ENCODE results near the gene MRPL43. TPM values are rescaled to one million over a fixed set of nuclear protein-coding genes. Genes with fewer than 3 reads are reported as not detected.

Gene MRPL43
- total RNA-seq, 4 donors from 2014 or later: 54.2 to 89.1 (median 62.7) TPM

DNA sequence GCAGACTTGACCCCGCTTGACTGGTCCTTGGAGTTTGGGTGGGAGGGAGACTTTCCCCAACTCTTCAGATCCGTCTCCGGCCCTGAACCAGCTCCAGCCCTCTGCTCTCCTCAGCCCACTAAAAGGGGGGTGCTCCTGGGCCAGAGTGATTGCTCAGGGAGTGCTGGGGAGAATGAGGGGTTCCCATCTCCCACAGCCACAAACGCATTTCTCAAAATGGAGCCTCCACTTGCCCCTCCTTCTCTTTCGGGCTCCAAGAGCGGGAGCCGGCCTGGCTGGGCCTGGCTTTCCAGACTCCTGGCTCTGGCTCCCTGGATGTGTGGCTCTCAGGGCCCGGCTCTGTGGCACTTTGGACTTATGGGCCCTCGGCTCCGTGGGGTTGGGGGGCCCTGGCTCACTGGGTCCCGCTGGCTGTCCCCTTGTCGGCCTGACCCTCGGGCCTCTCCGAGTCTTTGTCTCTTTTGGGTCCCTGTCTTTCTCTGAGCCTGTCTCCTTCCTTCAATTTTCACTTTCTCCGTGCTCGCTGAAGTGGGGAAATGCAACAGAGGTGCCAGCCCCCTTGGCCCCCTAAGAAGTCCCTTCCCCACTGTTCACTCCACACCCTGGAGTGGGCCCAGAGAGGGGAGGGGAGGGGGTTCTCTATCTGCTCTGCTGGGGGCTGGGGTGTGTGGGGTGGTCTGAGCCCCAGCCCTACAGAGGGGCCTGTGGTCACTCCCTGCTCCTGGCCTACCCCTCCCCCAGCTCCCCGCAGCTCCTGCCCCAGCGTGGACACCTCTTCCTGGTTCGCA lies 13.0 kb upstream of the MRPL43 start:
- TF ChIP-seq, protein P1, sequence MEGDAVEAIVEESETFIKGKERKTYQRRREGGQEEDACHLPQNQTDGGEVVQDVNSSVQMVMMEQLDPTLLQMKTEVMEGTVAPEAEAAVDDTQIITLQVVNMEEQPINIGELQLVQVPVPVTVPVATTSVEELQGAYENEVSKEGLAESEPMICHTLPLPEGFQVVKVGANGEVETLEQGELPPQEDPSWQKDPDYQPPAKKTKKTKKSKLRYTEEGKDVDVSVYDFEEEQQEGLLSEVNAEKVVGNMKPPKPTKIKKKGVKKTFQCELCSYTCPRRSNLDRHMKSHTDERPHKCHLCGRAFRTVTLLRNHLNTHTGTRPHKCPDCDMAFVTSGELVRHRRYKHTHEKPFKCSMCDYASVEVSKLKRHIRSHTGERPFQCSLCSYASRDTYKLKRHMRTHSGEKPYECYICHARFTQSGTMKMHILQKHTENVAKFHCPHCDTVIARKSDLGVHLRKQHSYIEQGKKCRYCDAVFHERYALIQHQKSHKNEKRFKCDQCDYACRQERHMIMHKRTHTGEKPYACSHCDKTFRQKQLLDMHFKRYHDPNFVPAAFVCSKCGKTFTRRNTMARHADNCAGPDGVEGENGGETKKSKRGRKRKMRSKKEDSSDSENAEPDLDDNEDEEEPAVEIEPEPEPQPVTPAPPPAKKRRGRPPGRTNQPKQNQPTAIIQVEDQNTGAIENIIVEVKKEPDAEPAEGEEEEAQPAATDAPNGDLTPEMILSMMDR (IDR thresholded peaks at IDR 0.05): no peak
- no peak for TF ChIP-seq EP300 (IDR thresholded peaks at IDR 0.05)
- no peak for TF ChIP-seq POLR2AphosphoS5 (IDR thresholded peaks at IDR 0.05)
- TF ChIP-seq POLR2A (IDR thresholded peaks at IDR 0.05): no peak
- 6% methylated on average over 14 of the region's 19 CpGs for WGBS
- Histone ChIP-seq H3K9me3 (no peaks in the 10 kb centered on the region), H3K27me3 (no peaks in the 10 kb centered on the region), H3K36me3 (peaks cover 25% of the 10 kb centered on the region), H3K4me1 (peaks cover 60% of the 10 kb centered on the region), H3K27ac (peak overlapping the region; percentile 98), H3K4me3 (peak overlapping the region; percentile 81)
- DNase-seq (ENCODE audit: low spot score in 2 of 2): no peak

DNA sequence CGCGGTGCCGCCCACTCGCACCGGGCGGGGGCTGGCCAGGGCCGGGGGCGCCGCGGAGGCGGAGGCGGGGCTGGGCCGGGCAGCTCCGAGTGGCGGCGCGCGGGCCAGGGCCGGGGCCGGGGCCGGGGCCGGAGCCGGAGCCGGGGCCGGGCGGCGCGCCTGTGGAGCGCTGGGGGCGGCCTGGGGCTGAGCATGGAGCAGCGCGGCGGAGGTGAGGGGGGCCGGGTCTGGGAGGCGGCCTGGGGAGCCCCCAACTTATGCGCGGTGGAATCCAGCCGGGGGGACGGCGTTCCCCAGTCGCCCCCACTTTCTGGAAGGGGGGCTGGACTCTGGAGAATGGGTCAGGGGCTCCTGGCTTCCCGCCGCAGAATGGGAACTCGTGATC lies 12.4 kb upstream of the MRPL43 start, which contains the start of gene LZTS2:
LZTS2 (plus strand) TSS at position 67 of the 385 bp plus-strand sequence. CDS start 2,731 bp downstream, outside the sequence.
- Histone ChIP-seq H3K27me3 (no peaks in the 10 kb centered on the region), H3K36me3 (peaks cover 21% of the 10 kb centered on the region), H3K4me3 (peak within 1 kb of the TSS; percentile 81), H3K4me1 (peaks cover 60% of the 10 kb centered on the region), H3K9me3 (no peaks in the 10 kb centered on the region), H3K27ac (peak within 1 kb of the TSS; percentile 98)
- TF ChIP-seq POLR2A (IDR thresholded peaks at IDR 0.05): no peak
- TF ChIP-seq, protein P1 (IDR thresholded peaks at IDR 0.05): no peak
- TF ChIP-seq POLR2AphosphoS5 (IDR thresholded peaks at IDR 0.05): no peak
- no peak for TF ChIP-seq EP300 (IDR thresholded peaks at IDR 0.05)
- no peak for DNase-seq (ENCODE audit: low spot score in 2 of 2)
- WGBS: no CpG with 5 or more reads among the region's 44 CpGs

DNA sequence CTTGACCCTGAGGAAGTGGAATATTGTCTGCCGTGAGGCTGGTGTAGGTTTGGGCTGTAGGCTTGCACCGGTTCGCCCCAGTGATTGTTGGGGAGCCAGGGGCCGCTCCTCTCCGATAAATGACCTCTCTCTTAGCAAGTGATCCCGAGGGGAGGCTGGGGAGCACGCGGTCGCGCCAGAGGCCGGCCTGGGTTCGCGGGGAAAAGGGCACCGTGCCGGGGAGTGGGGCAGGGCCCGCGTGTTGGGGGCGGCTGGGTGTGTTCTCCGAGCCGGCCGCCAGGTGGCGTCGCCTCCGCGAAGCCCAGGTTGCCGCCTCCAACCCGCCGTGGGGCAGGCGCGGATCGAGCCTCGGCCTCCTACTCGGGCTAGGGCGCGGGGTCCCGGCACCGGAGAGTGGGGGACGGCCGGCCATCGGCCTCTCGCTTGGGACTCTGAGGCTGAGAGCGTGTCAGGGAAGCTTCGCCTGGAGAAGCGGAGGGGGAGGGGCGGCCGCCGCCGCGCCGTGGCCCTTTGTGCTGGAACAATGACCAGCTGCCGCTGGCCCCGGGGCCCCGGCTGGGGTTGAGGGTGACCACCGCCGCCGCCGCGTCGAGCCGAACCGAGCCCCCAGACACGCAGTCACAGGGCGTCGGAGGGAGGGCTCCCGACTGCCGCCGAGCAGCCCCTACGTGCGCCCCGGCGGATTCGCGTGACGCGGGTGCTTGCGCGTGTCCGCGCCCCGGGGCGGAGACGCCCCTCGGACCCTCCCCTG lies 11.9 kb upstream of the MRPL43 start:
- whole genome bisulfite sequencing: 1% methylated on average over 18 of the region's 83 CpGs
- peak overlapping the region; percentile 81 for H3K4me3 ChIP-seq
- no peaks in the 10 kb centered on the region for H3K9me3 ChIP-seq
- H3K4me1 ChIP-seq: peaks cover 60% of the 10 kb centered on the region
- peak; percentile 89 to 92 for DNase-seq (ENCODE audit: low spot score in 2 of 2)
- H3K36me3 ChIP-seq: peaks cover 19% of the 10 kb centered on the region
- TF ChIP-seq POLR2A (IDR thresholded peaks at IDR 0.05): peak; percentile 54 to 86
- no peak for TF ChIP-seq POLR2AphosphoS5 (IDR thresholded peaks at IDR 0.05)
- no peak for TF ChIP-seq EP300 (IDR thresholded peaks at IDR 0.05)
- TF ChIP-seq, protein P1 (IDR thresholded peaks at IDR 0.05): peak; percentile 95 to 98
- no peaks in the 10 kb centered on the region for H3K27me3 ChIP-seq
- peak overlapping the region; percentile 98 for H3K27ac ChIP-seq

DNA sequence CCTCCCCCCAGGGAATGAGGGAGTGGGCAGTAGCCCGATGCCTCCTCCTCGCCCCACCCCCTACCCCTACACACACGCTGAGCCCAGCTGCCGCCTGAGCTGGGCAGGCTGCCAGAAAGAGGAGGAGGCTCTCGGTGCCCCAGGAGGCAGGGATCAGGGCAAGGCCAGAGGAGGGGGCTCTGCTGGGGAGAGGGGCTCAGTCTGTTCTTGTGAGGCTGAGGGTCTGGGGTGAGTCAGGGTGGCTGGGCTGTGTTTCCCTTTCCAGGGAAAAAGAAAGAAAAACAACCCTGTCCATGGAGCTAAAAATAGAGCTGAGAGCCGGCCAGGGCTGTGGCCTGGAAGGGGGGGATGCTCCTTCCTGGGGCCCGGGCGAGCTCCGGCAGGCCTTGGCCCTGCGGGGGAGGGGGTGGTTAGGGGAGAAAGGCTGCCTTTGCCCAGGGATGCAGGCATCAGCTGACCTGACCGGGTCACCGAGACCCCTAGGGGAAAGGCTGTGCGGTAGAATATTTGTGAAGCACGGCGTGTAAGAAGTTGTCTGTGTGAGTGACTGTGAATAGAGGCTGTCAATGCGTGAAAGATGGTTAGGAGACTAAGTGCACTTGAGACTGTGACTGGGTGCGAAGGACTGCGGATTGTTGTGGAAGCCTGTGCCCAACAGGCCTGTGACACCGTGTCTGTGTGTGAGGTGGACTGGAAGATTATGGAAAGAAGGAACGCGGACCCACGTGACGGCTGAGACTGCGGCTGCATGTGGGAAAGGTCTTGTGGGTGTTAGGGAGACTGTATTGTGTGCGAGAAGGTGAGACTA lies 11.1 kb upstream of the MRPL43 start:
- 5% methylated on average over 23 of the region's 25 CpGs for WGBS
- H3K9me3 ChIP-seq: no peaks in the 10 kb centered on the region
- peaks cover 55% of the 10 kb centered on the region for H3K4me1 ChIP-seq
- peaks cover 12% of the 10 kb centered on the region for H3K36me3 ChIP-seq
- H3K27me3 ChIP-seq: no peaks in the 10 kb centered on the region
- DNase-seq (ENCODE audit: low spot score in 2 of 2): peak; percentile 89 to 90
- no peak for TF ChIP-seq POLR2AphosphoS5 (IDR thresholded peaks at IDR 0.05)
- peak overlapping the region; percentile 81 for H3K4me3 ChIP-seq
- H3K27ac ChIP-seq: peak overlapping the region; percentile 98

DNA sequence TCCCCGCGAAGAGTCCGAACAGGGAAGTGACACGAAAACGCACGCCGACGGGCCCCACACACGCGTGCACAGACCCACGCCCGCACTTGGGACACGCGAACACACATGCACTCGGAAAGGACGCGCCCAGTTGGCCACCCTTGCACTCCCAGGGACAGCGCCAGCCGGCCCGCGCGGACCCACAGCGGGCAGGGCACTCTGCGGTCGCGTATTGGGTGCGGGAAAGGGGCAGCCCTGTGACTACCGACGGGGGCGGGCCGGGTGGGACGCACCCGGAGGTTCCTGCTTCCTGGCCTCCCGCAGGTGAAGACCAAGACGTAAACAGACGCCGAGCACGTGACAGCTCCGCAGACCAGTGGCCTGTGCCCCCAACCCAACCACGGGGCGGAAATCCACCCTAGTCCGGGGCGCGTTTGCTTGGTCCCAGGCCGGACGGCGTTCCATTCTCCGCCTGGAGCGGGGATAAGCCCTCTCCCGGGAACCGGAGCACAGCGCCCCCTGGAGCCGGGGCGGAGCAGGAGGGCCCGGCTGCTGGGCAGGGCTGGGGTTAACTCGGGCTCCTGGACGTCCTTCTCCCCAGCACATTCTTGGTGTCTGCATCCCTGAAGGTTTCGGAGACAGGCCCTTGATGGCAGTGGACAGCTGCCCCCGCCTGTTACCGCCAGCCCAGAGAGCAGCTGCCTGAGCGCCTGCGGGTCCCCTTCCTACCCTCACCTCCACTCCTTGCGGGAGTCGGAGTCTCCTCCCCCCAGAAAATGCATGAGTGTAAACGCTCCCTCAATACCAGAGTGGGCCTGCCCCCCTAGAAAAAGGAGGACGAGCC lies 10.3 kb upstream of the MRPL43 start:
- peak overlapping the region; percentile 98 for H3K27ac ChIP-seq
- peak; percentile 85 to 88 for DNase-seq (ENCODE audit: low spot score in 2 of 2)
- H3K27me3 ChIP-seq: no peaks in the 10 kb centered on the region
- TF ChIP-seq EP300 (IDR thresholded peaks at IDR 0.05) (no peak), POLR2AphosphoS5 (IDR thresholded peaks at IDR 0.05) (no peak), POLR2A (IDR thresholded peaks at IDR 0.05) (no peak)
- TF ChIP-seq, protein P1 (IDR thresholded peaks at IDR 0.05): peak; percentile 83 to 91
- peaks cover 51% of the 10 kb centered on the region for H3K4me1 ChIP-seq
- peaks cover 11% of the 10 kb centered on the region for H3K36me3 ChIP-seq
- peak overlapping the region; percentile 81 for H3K4me3 ChIP-seq
- under 1% methylated on average over 14 of the region's 66 CpGs for whole genome bisulfite sequencing
- no peaks in the 10 kb centered on the region for H3K9me3 ChIP-seq

Measured in suprapubic skin (tissue), 4 donors.